ENCODE data around the gene EMILIN1. TPM values are rescaled to one million over a fixed set of nuclear protein-coding genes. Genes with fewer than 3 reads are reported as not detected.

EMILIN1 gene
- 10 to 100 TPM in 2 of 4 donors, 1 to 10 TPM in 2; 7.9 to 32.2 (median 13.3) TPM for total RNA-seq

DNA sequence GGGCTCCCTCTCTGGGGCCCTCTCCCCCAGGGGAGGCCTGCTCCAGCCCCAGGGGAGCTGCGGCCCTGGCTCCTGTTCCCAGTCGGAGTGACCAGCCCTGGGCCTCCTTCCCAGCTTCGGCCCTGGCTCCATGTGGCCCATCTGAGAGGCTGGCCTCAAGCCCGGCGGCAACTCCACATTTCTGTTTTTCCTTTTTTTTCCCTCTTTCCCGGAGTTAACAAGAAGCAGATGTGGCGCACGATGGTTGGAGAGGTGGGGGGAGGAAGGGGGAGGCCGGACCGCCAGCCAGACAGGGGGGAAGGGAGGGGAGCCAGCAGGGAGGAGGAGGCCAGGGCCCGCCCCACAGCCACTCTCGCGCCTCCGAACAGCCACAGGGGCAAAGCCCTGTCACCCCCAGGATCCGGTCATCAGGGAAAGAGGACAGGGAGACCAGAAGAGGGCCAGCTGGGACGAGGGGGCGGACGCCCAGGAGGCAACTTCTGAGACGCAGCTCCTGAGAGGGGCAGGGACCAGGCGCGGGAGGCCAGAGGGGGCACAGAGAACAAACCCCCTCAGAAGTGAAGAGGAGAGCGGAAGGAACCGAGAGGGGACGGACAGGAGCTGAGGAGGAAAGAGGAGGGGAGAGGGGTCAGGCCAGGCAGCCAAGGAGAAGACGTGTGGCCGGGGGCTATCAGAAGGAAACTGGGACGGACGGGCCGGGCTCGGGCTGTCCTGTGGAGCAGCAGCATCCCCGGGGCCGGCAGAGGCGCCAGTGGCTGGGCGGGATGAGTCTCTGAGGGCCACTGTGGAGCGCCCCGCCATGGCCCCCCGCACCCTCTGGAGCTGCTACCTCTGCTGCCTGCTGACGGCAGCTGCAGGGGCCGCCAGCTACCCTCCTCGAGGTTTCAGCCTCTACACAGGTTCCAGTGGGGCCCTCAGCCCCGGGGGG lies at the start of gene EMILIN1:
Gene EMILIN1, plus strand, starts transcription at position 349 of the 928 bp plus-strand sequence. Its CDS starts 451 bp downstream, at position 800.
- Histone ChIP-seq H3K4me1 (peaks cover 3 to 64% (median 13%) of the 10 kb centered on the region in 4 donors), H3K36me3 (no peaks in the 10 kb centered on the region), H3K9me3 (no peaks in the 10 kb centered on the region), H3K27me3 (no peaks in the 10 kb centered on the region), H3K27ac (peak within 1 kb of the TSS; percentile 72 to 90 (median 86)), H3K4me3 (peak within 1 kb of the TSS; percentile 28 to 55 (median 42))
- TF ChIP-seq CTCF (IDR thresholded peaks at IDR 0.05) (no peak), POLR2A (IDR thresholded peaks at IDR 0.05) (no peak)
- peak in 1 of 3 donors; percentile 75 for DNase-seq

DNA sequence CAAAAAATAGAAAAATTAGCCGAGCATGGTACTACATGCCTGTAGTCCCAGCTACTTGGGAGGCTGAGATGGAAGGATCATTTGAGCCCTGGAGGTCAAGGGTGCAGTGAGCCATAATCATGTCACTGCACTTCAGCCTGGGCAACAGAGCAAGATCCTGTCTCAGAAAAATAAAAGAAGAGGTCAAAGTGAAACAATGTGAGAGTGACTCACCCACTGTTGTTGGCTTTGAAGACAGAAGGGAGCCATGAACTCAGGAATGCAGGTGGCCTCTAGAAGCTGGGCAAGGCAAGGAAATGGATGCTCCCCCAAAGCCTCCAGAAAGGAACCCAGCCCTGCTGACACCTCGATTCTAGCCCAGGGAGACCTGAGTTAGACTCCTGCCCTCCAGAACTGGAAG lies 49.4 kb upstream of the EMILIN1 start:
- Histone ChIP-seq H3K4me1 (peaks cover 0 to 11% (median 4%) of the 10 kb centered on the region in 4 donors), H3K27me3 (no peaks in the 10 kb centered on the region), H3K4me3 (no peak overlapping the region), H3K9me3 (no peaks in the 10 kb centered on the region), H3K36me3 (peaks cover 0 to 29% (median 0%) of the 10 kb centered on the region in 3 donors), H3K27ac (no peak overlapping the region)
- no peak for DNase-seq
- TF ChIP-seq CTCF (IDR thresholded peaks at IDR 0.05) (no peak), POLR2A (IDR thresholded peaks at IDR 0.05) (no peak)

DNA sequence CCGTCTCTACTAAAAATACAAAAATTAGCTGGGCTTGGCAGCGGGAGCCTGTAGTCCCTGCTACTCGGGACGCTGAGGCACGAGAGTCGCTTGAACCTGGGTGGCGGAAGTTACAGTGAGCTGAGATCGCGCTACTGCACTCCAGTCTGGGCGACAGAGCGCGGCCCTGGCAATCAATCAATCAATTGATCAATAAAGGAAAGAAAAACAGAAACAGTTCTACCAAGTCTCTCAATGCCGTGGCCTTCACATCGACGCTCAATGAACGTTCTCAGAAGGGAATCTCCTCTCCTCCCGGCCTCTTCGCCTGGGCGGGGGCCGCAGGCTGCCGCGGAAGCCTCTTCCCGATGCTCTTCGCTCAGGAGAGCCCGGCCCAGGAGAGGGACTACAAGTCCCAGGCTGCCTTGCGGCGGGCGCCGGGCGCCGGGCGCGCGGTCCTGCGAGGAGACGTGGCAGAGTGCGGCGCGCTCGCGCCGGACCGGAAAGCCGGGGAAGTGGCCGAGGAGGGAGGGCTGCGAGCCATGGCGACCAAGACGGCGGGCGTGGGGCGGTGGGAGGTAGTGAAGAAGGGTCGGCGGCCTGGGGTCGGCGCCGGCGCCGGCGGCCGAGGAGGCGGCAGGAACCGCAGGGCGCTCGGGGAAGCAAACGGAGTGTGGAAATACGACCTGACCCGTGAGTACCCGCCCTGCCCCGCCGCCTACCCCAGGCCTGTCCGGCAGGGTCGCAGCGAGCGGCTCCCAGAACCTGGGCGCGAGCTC lies 45.7 kb upstream of the EMILIN1 start, which contains the start of gene TMEM214:
Gene TMEM214, plus strand, starts transcription at position 471 of the 758 bp plus-strand sequence. Its CDS starts 51 bp downstream, at position 522.
- Histone ChIP-seq H3K4me1 (peaks cover 0 to 20% (median 5%) of the 10 kb centered on the region in 4 donors), H3K27ac (peak within 1 kb of the TSS; percentile 79 to 87 (median 84)), H3K4me3 (peak within 1 kb of the TSS; percentile 71 to 98 (median 90)), H3K9me3 (no peaks in the 10 kb centered on the region), H3K27me3 (no peaks in the 10 kb centered on the region), H3K36me3 (peaks cover 0 to 30% (median 0%) of the 10 kb centered on the region in 3 donors)
- DNase-seq = peak; percentile 85 to 95 (median 92)
- TF ChIP-seq POLR2A (IDR thresholded peaks at IDR 0.05) = peak; percentile 75 to 89
- TF ChIP-seq CTCF (IDR thresholded peaks at IDR 0.05) = peak in 1 of 6 experiments; percentile 27

- Histone ChIP-seq H3K9me3 (no peaks in the 10 kb centered on the region), H3K36me3 (peaks cover 0 to 37% (median 0%) of the 10 kb centered on the region in 3 donors), H3K27me3 (no peaks in the 10 kb centered on the region), H3K27ac (peak overlapping the region; percentile 79 to 87 (median 84)), H3K4me1 (peaks cover 0 to 20% (median 5%) of the 10 kb centered on the region in 4 donors), H3K4me3 (peak overlapping the region; percentile 71 to 98 (median 90))
- no peak for TF ChIP-seq POLR2A (IDR thresholded peaks at IDR 0.05)
- no peak for DNase-seq
These were observed 45.1 kb upstream of the EMILIN1 start for GRCh38 chr2:27033253-27033852.

DNA sequence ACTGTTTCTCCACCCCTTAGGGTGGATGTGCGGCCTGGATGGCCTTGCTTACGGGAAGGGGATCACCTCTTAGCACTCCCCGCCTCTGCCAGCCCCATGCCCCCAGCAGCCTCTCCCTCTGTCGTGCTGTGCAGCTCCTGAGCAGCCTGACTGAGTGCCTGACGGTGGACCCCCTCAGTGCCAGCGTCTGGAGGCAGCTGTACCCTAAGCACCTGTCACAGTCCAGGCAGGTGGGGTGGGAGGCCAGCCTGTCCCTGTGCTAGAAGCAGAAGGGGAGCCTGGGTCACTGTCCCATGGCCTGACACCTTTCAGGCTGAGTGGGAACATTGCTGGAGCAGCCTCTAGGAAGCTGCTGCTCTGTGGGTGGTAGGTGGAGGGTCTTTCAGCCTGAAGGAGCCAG lies 40.4 kb upstream of the EMILIN1 start:
- H3K9me3 ChIP-seq = no peaks in the 10 kb centered on the region
- no peak for DNase-seq
- H3K36me3 ChIP-seq = peaks cover 0 to 70% (median 0%) of the 10 kb centered on the region in 3 donors
- TF ChIP-seq CTCF (IDR thresholded peaks at IDR 0.05) = no peak
- TF ChIP-seq POLR2A (IDR thresholded peaks at IDR 0.05) = no peak
- no peaks in the 10 kb centered on the region for H3K27me3 ChIP-seq
- peaks cover 0 to 20% (median 5%) of the 10 kb centered on the region in 4 donors for H3K4me1 ChIP-seq
- H3K27ac ChIP-seq = no peak overlapping the region
- no peak overlapping the region for H3K4me3 ChIP-seq
